Heart left ventricle (tissue), 13 donors: Measurements from ENCODE around the gene NAA25.

Experiments
- POLR2A ChIP-seq, 2 donors: fragments of 450-650 bp; IDR thresholded peaks; one replicate each; pipeline ENCODE4 v1.6.1; 2017; ENCODE audit warnings: antibody characterized with exemption in 2 of 2, mild to moderate bottlenecking in 2 of 2, moderate library complexity in 2 of 2
- TF ChIP-seq, protein P1 (sequence below), 12 donors: fragments of 200-600 bp; sonication (generic) in 4 of 12; IDR thresholded peaks; one replicate each; pipeline versions ENCODE4 v1.5.0 to v1.8.0; 2018 to 2022; ENCODE audit warnings: antibody characterized with exemption in 12 of 12, mild to moderate bottlenecking in 5 of 12
- donor health status: ischemic (EF 13 %, LVEDD 7.1; RV severe dilation, severe dysfunction).
- donor health status: DM: no; HTN: yes; CAD: no.
- donor health status: DM: no; HTN: no; CAD: no.
- donor health status: ischemic (EF 25% LVEDD 6.9; RV normal size, moderate dysfunction).
- donor health status: ischemic (EF 25% LVEDD 5.7; RV mildly dilated, moderate dysfunction).
- donor health status: ischemic (EF 35%, LVEDD 5.7; RV mildly dilated, moderate dysfunction).
- donor health status: nonischemic (EF 11% LVEDD 7.7; RV severe dilation, severe dysfunction).
- donor health status: DM: yes; HTN: yes; CAD: no.
- donor health status: PGD.
- donor health status: ischemic (EF 29% LVEDD 5.4; RV normal size, mild dysfunction).
- donor health status: nonischemic (EF 23%, LVEDD 6.1; RV moderate dilation, normal function).

DNA sequence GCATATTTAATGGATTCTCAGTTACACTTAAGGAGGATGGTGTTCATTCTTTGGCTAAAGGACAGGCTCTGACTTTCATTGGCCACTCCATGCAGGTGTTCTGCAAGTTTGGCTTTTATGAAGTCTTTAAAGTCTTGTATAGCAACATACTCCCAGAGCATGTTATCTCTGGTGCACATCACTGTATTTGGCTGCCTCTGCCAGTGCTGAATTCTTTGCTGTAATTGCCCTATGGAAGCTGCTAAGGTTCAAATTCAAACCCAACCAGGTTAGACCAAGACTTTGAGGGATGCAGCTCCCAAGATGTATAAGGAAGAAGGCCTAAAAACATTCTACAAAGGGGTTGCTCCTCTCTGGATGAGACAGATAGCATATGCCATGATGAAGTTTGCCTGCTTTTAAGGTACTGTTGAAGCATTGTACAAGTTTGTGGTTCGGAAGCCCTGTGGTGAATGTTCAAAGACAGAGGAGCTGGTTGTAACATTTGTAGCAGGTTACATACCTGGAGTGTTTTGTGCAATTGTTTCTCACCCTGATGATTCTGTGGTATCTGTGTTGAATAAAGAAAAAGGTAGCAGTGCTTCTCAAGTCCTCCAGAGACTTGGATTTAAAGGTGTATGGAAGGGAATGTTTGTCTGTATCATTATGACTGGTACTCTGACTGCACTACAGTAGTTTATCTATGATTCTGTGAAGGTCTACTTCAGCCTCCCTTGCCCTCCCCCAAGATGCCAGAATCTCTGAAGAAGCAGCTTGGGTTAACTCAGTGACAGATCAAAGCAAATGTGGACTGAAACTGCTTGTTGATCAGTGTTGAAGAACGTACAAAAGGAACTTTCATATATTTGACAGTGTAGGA lies 115.1 kb downstream of the NAA25 start:
- no peak for TF ChIP-seq POLR2A (IDR thresholded peaks at IDR 0.05)
- TF ChIP-seq, protein P1, sequence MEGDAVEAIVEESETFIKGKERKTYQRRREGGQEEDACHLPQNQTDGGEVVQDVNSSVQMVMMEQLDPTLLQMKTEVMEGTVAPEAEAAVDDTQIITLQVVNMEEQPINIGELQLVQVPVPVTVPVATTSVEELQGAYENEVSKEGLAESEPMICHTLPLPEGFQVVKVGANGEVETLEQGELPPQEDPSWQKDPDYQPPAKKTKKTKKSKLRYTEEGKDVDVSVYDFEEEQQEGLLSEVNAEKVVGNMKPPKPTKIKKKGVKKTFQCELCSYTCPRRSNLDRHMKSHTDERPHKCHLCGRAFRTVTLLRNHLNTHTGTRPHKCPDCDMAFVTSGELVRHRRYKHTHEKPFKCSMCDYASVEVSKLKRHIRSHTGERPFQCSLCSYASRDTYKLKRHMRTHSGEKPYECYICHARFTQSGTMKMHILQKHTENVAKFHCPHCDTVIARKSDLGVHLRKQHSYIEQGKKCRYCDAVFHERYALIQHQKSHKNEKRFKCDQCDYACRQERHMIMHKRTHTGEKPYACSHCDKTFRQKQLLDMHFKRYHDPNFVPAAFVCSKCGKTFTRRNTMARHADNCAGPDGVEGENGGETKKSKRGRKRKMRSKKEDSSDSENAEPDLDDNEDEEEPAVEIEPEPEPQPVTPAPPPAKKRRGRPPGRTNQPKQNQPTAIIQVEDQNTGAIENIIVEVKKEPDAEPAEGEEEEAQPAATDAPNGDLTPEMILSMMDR (IDR thresholded peaks at IDR 0.05), result no peak
